HG02642 (cell line): ENCODE results near the gene PROSER2.
"Not testable (repeated sequence)": the region's sequence is repeated elsewhere in the genome, so short reads cannot be mapped to it uniquely, and the experiment has no call there.

Experiments used
- ATAC-seq: cut with Tn5 transposase; IDR thresholded peaks from one replicate; pipeline ENCODE4 v1.9.1; 2021; ENCODE audit warnings: mild to moderate bottlenecking; ENCODE audit not compliant: unreplicated experiment, poor library complexity

The PROSER2 gene

DNA sequence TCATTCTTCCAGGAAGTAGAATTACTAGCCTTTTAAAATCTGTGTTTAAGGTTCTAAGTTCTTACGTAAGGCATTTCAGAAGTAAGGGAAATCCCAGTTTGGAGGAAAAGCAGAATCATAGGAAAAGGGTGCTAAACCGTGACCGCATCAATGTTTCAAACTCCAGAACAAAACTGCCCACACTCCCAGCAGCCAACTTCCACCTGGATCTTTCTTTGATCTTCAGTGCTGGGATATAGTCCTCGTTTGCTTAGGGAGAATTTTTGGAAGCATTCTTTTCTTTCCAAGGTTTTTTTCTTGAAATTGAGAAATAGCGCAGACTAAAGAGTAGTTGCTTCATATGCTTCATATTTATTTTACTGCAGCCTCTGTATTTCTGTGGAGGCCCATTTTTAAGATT lies 8.9 kb downstream of the PROSER2 start:
- ATAC-seq = no peak

- no peak for ATAC-seq
Measured at GRCh38 chr10:11835061-11835460, 11.9 kb downstream of the PROSER2 start.

DNA sequence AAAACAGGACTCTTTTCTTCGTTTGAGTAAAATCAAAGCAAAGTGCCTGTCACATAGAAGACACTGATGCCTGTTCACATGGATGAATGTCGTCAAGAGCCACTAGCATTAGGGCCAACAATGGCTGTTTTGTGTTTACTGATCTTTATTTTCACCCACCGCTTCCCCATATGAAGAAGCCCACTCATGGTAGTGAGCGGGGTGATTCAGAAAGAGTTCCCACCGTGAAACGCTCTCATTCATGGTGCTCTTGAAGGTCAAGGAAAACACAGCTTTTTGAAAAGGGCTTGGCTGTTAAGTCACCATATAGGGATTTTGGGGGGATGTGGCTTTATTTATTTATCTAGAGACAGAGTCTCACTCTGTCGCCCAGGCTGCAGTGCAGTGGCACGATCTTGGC lies 12.5 kb downstream of the PROSER2 start:
- no peak for ATAC-seq

- ATAC-seq = no peak
Measured at GRCh38 chr10:11837372-11838161, 14.4 kb downstream of the PROSER2 start.

DNA sequence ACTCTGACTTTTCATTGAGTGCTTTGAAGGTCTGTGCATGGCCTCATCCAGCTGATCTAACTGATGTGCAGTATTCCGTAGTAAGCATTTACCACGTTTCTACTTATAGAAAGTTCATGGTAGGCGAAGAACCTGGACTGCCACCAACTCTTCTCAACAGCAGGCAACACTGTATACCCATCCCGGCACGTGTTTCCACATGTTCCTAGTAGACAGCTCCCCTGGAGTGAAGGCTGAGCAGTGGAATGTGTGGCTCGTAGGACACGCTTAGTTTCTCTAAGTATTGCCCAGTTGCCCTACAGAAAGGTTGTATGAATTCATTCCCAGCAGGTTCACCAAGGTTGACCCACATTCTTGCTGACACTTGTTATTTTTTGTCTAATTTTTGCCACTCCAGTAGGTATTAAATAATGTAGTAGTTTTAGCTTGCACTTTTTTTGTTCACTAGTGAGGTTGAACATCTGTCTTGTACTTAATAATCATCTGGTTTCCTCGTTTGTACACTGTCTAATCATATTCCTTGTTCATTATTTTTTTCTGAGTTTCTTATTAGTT lies 15.2 kb downstream of the PROSER2 start:
- no peak for ATAC-seq

DNA sequence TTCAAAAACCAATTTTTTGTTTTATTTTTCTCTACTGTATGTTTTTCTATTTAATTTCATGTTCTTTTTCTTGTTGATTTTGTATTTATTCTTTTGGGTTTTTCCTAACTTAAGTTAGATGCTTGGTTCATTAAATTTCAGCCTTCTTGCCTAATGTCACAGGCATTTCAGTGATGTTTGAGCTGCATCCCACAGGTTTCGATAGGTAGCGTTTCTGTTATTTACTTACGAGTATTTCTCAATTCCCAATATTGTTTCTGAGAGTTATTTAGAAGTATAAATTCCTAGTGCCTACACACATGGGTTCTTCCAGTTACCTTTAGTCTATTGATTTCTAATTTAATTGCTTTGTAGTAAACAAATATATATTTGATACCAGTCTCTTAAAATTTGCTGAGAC lies 18.2 kb downstream of the PROSER2 start:
- ATAC-seq = no peak

GRCh38 chr10:11842411-11842810 lies 19.3 kb downstream of the PROSER2 start:
- no peak for ATAC-seq

GRCh38 chr10:11845113-11845512 lies 22.0 kb downstream of the PROSER2 start:
- no peak for ATAC-seq

DNA sequence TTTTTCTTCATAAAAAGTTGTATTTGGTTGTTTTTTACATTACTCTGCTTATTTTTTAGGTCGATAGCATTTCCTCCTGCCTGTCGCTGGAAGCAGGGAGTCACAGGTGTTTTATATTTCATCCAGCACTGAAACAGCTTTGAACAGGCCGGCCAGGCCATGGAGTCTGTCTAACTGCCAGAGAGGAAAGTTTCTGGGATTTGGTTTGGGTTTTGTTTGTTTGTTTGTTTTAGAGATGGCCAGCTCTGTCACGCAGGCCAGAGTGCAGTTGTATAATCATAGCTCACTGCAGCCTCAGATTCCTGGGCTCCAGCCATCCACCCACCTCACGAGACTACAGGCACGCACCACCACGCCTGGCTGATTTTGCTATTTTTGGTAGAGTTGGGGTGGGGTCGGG lies 23.4 kb downstream of the PROSER2 start:
- no peak for ATAC-seq

DNA sequence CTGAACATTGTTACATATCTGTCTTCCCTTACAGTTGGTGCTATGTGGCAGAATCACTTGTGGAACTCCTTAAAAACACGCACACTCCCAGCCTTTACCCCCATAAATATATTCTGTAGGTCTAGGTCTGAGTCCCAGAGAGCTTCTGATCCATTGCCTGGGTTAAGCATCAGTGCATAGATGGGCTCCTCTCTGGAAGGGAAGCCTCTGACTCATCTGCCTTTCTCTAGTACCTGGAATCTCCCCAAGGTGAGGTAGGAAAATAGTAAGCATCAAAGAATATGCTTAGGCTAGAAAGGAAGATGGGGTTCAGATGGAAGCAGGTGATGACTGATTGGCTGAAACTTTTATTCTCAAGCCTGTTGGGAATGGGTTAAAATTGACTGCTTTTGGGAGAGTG lies 26.1 kb downstream of the PROSER2 start:
- no peak for ATAC-seq

- ATAC-seq = no peak
Measured at GRCh38 chr10:11849911-11850310, 26.8 kb downstream of the PROSER2 start.

- ATAC-seq = no peak
Measured at GRCh38 chr10:11851910-11852309, 28.8 kb downstream of the PROSER2 start.

DNA sequence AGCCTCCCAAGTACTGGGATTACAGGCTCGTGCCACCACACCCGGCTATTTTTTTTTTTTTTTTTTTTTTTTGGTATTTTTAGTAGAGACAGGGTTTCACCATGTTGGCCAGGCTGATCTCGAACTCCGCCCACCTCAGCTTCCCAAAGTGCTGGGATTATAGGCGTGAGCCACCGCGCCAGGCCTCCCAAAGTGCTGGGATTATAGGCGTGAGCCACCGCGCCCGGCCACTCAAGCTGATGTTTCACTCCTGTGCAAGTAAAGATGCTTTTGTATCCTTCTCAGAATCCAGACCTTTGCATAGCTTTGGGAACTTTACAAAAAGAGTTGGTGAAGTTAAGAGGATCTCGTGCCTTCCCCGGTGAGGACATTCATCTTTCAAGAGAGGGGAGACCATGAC lies 29.5 kb downstream of the PROSER2 start:
- ATAC-seq = not testable (repeated sequence)

- no peak for ATAC-seq
Measured at GRCh38 chr10:11853468-11853867, 30.3 kb downstream of the PROSER2 start.

- no peak for ATAC-seq
Measured at GRCh38 chr10:11854301-11854700, 31.1 kb downstream of the PROSER2 start.

GRCh38 chr10:11856089-11856488 lies 32.9 kb downstream of the PROSER2 start:
- no peak for ATAC-seq

DNA sequence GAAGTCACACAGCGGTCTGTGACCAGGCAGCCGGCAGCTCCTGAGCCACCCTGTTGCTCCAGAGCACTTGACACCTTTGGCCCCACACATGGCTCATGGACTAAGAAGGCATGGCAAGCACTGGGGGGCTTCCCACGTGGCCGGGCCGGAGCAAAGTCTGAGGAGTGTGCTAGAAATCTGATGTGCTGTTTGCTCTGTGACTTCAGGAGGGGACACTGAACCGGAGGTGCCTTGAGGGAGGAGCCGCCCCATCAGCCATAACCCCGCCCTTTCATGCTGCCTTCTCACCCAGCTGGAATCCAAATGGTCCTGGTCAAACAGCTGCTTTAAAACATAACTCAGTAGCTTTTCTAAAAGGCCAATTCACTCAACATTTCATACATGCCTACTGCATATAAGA lies 33.5 kb downstream of the PROSER2 start:
- ATAC-seq = no peak

DNA sequence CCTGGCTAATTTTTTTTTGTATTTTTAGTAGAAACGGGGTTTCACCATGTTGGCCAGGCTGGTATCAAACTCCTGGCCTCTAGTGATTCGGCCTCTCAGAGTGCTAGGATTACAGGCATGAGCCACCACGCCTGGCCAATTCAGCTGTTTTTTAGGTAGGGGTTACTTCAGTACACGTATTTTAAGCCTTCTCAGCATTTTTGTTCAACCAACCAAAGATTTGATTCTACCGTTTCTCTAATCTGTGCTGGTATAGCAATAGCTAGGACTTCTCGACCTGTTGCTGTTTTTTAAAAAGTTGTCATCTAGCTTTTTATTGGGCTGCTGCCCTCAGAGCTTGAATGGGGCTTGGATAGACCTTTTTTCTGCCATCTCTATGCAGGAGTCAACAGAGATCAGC lies 34.9 kb downstream of the PROSER2 start:
- no peak for ATAC-seq

- no peak for ATAC-seq
Measured at GRCh38 chr10:11861341-11861740, 38.2 kb downstream of the PROSER2 start.

- ATAC-seq = no peak
Measured at GRCh38 chr10:11861811-11862428, 38.8 kb downstream of the PROSER2 start.

DNA sequence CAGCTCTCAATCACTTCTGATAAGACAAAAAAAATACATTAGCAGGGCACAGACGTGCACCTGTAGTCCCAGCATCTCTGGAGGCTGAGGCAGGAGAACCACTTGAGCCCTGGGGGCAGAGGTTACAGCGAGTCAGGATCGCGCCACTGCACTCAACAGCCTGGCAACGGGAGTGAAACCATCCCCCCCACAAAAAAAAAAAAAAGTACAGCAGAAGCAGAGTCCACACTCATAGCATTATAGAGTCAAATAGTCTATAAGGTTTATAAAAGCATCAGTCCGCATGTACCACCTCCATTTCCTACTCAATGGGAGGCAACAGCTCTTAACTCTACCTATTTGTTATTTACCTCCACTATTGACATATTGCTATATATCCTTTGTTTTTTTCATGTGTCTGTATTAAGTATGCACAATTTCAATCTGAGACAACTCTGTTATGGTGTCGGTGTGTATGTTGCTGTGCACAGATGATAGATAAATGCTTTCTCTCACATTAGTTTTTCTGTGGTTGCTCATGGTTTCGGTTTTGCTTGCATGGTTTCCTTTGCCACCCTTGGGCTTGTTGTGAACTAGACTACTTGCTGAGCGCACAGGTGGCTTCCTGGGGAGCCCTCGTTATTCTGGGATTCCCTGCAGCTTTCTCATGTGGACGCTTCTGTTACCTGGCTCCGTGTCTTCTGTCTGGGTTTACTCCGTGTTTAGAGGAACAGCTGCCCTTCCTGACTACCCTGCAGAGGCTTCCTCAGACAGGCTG lies 40.4 kb downstream of the PROSER2 start:
- peak; percentile 94 for ATAC-seq
